Glomerular endothelial cell (primary cell): ENCODE results near the gene CNNM3. TPM values are rescaled to one million over a fixed set of nuclear protein-coding genes. Genes with fewer than 3 reads are reported as not detected.
"Not testable (repeated sequence)": the region's sequence is repeated elsewhere in the genome, so short reads cannot be mapped to it uniquely, and the experiment has no call there.

Experiments used
- DNase-seq: peaks from one replicate; pipeline ENCODE4 v3.0.0-alpha.2; 2011; ENCODE audit warnings: low read depth, low spot score; ENCODE audit errors: extremely low read depth
- total RNA-seq: library from RNA; depleted of rRNA; stranded (reverse); fragments of >200 nt; gene quantifications from 2 replicates; pipeline ENCODE4 v1.2.3, GENCODE V29; 2015

Gene CNNM3
- total RNA-seq, 1 donor from 2014 or later, result 10.7 TPM

DNA sequence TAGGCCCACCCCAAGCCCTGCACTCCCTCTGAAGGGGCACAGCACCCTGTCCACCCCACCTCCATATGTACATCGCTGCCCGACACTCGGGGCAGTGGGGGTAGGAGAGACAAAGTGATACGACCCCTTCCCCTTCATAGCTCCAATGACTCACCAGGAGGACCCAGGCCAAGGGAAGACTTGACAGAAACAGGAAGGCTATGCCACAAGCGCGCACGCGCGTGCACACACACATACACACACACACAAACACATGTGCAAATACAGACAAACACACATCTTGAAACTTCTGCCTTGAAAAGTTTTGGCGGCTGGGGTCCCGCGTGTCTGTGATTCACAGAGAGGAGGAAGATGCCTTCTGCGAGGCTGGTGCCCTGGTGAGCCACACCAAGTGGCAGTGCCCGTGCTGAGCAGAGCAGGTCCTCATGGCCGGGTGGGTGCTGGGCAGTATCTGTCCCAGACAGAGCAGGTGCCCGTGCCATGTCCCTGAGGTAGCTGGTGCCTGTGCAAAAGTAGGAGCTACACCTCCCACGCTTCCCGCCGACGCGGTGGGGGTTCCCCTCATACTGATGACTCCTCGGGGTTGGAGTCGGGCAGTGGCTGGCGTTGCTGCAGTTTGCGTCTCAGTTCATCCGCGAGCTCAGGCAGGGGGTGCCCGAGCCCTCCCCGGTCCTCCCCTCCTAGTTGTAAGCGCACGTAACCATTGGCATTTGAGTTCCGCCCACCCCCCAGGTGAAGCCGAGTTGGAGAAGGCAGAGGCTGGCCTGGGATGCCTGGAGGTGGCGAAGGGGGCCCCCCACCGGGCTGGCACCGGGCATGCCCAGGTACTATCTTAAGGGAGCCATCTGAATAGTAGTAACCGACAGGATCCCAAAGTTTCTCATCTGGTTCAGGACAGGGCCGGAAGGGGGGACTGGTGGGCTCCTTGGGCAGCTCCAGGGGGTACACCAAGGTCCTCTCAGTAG lies 44.3 kb downstream of the CNNM3 start:
- no peak for DNase-seq

DNA sequence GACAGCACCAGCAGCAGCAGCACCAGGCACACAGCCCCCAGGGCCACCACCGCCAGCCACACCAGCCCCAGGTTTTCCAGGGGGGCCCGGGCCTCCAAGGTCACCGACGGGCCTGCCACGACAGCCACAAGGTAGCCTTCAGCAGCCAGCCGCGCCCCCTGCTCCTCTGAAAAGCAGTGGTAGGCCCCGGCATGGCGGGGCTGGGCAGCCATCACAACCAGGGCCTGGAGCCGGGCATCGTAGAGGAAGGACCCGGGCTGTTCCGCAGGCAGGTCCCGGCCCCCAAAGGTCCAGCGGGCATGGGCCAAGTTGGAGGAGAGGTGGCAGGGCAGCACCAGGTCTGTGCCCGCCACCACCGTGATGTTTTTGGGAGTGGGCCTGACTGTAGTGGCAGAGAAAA lies 45.0 kb downstream of the CNNM3 start:
- DNase-seq, result no peak

DNA sequence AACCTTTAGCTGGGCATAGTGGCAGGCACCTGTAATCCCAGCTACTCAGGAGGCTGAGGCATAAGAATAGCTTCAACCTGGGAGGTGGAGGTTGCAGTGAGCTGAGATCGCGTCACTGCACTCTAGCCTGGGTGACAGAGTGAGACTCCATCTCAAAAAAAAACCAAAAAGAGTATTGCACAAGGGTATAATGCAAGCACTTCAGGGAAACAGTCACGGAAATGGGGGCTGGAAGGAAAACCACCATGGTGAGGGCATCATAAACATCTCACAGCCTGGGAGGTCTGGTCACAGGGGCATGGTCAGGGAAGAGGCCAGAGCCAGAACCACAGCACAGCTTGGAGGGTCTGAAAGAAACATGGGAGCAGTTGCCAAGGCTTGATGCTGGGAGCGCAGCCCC lies 47.0 kb downstream of the CNNM3 start:
- not testable (repeated sequence) for DNase-seq

DNA sequence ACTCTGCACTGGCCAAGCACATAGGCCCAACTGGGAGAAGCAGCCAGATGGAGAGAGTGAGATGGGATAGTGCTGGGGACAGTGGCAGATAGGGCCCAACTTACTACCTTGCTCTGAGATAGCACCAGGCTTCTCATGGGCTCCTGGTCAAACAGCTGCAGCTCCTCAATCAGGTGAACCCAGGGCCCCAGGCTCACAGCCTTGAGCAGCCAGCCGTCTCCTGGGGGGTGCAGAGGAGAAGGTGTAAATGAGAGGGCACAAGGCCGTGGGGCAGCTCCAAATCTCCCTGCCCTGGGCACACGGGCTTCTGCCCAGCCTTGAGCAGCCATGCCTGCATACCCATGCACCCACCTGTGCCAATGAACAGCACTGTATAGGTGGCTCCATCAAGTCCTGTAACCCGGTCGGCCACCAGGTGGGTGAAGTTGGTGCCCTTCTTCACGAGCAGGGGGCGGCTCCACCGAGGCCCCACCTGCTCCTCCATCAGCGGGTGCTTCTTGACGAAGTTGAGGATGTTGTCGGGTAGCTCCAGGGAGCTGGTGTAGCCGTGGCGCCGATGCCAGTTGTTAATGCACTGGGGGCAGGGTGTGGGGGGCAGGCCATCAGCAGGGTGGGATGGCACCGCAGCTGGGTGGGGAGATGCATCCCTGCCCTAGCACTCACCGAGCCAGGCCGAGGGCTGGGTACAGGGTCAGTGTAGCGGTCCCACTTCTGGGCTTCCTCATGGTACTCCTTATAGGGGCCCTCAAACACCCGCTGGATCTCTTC lies 47.7 kb downstream of the CNNM3 start:
- DNase-seq, result no peak

GRCh38 chr2:96864343-96865091 lies 48.4 kb downstream of the CNNM3 start:
- no peak for DNase-seq

GRCh38 chr2:96865654-96866053 lies 49.6 kb downstream of the CNNM3 start:
- no peak for DNase-seq

DNA sequence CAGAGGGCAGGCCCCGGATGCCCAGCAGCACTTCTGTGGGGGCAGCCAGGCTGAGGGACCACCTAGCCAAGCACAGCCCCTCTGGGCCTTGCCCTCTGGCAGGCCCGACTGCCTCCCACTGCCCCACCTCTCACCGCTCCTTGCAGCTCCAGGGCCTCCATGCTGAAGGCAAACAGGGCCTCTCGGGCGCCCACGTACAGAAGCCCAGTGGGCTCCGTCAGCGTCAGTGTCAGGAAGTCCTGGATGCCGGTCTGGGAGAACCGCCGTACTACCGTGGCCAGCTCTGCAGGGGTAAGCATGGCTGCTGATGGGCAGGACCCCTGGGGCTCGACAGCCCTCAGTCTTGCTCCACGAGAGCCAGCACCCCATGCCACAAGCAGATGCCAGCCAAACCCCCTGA lies 50.1 kb downstream of the CNNM3 start:
- DNase-seq, result no peak

DNA sequence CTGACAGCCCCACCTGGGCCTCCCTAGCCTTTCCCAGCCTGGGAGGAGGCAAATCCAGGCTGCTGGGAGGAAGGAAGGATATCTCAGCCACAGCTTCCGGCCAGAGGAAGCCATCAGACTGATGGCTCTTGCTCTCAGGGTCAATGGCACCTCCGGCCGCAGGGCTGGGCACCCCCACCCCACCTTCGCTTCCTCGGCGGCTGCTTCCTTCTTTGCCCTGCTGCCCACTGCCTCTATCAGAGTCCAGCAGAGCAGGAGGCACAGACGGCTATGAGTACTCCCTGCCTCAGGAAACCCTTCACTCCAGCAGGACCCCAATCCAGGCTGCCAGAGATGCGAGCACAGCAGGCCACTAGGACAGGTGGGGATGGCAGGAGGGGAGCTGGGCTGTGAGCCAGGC lies 50.5 kb downstream of the CNNM3 start:
- no peak for DNase-seq

GRCh38 chr2:96866986-96867755 lies 51.1 kb downstream of the CNNM3 start:
- DNase-seq, result no peak

GRCh38 chr2:96867756-96868554 lies 51.9 kb downstream of the CNNM3 start:
- DNase-seq, result no peak

DNA sequence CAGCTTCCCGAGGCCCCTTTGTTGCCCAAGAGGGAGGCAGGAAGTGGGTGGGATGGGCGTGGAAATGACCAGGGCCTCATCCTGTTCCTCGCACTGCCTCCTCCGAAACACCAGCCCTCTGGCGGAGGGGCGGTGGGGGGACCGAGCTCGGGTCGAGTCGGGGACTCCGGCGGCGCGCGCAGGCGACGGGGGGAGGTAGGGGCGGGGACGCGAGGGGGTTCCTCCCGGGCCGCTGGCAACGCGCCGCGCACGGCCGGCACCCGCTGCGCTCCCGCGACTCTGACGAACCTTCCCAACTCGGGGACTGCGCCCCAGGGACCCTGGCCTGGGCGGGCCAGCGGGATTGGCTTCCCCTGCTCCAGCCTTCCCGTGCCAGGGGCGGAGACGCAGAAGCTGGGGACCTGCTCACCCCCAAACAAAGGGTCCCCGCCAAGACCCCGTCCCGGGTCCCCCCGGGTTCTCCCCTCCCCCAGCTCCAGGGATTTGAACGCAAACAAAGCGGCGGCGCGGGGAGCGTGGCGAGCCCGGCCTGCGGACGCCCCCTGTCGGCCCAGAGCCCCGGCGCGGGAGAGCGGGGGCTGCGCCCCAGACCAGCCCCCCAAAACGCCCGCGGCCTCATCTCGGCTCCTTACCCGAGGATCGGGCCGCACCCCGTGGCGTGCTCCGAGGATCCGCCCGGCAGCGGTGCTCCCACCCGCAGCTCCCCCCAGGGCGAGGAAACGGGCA lies 52.6 kb downstream of the CNNM3 start:
- no peak for DNase-seq

GRCh38 chr2:96869281-96869821 lies 53.3 kb downstream of the CNNM3 start:
- DNase-seq, result no peak

- DNase-seq, result no peak
These were observed 54.0 kb downstream of the CNNM3 start, which contains the start of gene SEMA4C for GRCh38 chr2:96869822-96870625. Gene SEMA4C (minus strand): TSS chr2:96870080. CDS start chr2:96867886, 2,194 bp downstream.

DNA sequence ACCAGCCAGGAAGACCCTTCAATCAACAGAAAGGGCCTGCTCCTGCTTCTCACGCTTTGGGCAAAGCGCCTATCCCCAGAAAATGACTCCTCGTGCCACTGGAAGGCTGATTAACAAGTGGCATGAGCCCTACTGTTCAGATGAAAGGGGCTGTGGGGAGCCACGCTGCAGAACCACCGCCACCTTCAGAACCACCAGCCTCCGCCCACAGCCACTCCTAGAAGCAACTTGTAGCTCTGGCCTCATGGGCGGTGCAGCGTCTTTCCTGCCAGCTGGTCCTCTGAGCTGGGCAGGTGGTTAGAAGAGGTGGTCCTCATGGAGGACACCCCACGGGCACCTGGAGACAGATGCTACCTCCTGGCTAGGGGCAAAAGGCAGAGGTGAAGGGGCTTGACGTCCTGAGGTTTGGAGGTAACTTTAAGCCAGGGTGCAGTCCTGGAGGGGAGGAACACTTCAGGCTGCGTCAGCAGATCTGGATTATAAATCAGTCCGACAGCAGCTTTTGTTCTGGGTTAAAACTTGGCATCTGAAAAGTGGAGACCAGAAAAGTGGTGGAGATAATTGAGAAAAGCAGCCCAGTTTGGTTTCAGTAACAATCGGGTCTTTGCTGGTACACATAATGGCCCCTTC lies 54.7 kb downstream of the CNNM3 start:
- DNase-seq, result no peak

- DNase-seq, result no peak
These were observed 56.7 kb downstream of the CNNM3 start for GRCh38 chr2:96872591-96873349.

DNA sequence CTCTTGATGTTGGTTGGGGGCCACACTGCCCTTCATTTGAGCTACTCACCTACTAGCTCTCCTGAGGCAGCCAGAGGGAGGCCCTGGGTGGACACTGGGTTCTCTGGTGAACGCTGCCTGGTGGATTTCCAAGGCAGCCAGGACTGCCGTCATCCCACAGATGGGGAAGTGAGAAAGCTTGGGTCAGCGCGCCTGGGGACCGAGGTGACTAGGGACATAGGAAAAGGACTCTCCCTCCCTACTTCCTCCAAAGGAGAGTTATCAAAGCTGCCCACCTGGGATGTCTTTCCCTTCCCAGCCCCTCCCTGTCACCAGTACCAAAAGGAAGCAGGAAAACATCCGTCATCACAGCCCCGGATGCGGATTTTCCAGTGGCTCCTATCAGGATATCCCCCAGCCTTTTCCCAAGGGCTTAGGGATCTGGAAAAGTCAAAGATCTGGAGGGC lies 57.6 kb downstream of the CNNM3 start:
- no peak for DNase-seq
